IPS-18a (cell line): Measurements from ENCODE around the gene KCNN2.
"Not testable (repeated sequence)": the region's sequence is repeated elsewhere in the genome, so short reads cannot be mapped to it uniquely, and the experiment has no call there.

Experiments used
- H3K27ac ChIP-seq: one replicate; pipeline ENCODE4 v1.5.1; 2013; ENCODE audit warnings: low read length
- H3K27me3 ChIP-seq: one replicate; pipeline ENCODE4 v1.6.1; 2013; ENCODE audit warnings: mild to moderate bottlenecking, low read length; ENCODE audit not compliant: control insufficient read depth, insufficient read depth
- H3K36me3 ChIP-seq: one replicate; pipeline ENCODE4 v1.6.1; 2013; ENCODE audit warnings: low read depth, low read length; ENCODE audit not compliant: control insufficient read depth
- H3K4me1 ChIP-seq: one replicate; pipeline ENCODE4 v1.6.1; 2013; ENCODE audit warnings: low read depth, low read length; ENCODE audit not compliant: control insufficient read depth
- H3K4me3 ChIP-seq: one replicate; pipeline ENCODE4 v1.5.1; 2013; ENCODE audit warnings: low read length
- H3K9ac ChIP-seq: one replicate; pipeline ENCODE4 v1.6.1; 2013; ENCODE audit warnings: mild to moderate bottlenecking, low read length, moderate library complexity
- H3K9me3 ChIP-seq: one replicate; pipeline ENCODE4 v1.6.1; 2013; ENCODE audit warnings: low read depth, low read length; ENCODE audit not compliant: control insufficient read depth

The KCNN2 gene

DNA sequence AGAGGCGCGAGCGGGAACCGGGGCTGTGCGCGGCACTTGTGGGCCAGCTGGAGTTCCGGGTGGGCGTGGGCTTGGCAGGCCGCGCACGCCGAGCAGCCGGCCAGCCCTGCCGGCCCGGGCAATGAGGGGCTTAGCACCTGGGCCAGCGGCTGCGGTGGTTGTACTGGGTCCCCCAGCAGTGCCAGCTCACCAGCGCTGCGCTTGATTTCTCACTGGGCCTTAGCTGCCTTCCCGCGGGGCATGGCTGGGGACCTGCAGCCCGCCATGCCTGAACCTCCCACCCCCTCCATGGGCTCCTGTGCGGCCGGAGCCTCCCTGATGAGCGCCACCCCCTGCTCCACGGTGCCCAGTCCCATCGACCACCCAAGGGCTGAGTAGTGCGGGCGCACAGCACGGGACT is 70.8 kb downstream of the KCNN2 start:
- H3K4me3 ChIP-seq, H3K36me3 ChIP-seq, H3K9me3 ChIP-seq, H3K9ac ChIP-seq, H3K27ac ChIP-seq, H3K27me3 ChIP-seq: not testable (repeated sequence)
- peaks cover 31% of the 10 kb centered on the region for H3K4me1 ChIP-seq

DNA sequence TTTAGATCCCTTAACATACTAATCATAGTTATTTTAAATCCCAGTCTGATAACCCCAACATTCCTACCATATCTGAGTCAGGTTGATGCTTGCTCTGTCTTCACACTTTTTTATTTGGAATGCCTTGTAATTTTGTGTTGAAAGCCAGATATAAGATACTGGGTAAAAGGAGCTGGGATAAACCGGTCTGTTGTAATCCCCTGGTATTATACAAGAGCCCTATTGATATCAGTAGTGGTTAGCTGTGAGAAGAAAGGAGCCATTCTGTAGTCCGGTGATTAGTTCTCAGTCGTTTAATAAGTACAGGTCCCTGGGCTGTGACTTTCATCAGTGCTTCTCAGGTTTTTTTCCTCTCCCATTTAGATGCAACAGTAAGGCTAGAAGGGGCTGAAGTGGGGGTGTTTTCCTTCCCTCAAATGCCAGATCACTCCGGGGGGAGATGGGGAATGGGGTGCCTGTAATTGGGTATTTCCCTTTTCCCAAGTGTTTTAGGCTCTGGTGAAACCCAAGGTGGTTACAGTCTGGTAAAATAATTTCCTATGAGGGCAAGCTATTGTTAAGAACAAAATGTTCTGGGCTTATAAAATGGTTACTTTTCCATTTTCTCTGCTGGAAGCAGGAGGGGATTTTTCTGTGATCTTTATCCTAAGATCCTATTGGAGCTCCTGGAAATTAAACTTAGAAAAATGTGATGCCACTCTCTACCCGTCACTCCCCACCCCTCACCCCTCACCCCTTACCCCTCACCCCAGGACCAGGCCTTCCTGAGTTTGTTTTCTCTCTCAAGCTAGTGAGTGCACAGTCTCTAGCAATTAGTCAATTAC is 72.7 kb downstream of the KCNN2 start:
- H3K4me1 ChIP-seq = peaks cover 32% of the 10 kb centered on the region
- H3K27ac ChIP-seq = no peak overlapping the region
- H3K36me3 ChIP-seq = no peaks in the 10 kb centered on the region
- H3K9me3 ChIP-seq = peaks cover 3% of the 10 kb centered on the region
- H3K9ac ChIP-seq = no peak overlapping the region
- no peaks in the 10 kb centered on the region for H3K27me3 ChIP-seq
- no peak overlapping the region for H3K4me3 ChIP-seq

GRCh38 chr5:114435220-114435481 is 73.3 kb downstream of the KCNN2 start:
- H3K27ac ChIP-seq = no peak overlapping the region
- no peak overlapping the region for H3K4me3 ChIP-seq
- no peaks in the 10 kb centered on the region for H3K36me3 ChIP-seq
- H3K4me1 ChIP-seq = peaks cover 37% of the 10 kb centered on the region
- peaks cover 3% of the 10 kb centered on the region for H3K9me3 ChIP-seq
- no peak overlapping the region for H3K9ac ChIP-seq
- no peaks in the 10 kb centered on the region for H3K27me3 ChIP-seq

DNA sequence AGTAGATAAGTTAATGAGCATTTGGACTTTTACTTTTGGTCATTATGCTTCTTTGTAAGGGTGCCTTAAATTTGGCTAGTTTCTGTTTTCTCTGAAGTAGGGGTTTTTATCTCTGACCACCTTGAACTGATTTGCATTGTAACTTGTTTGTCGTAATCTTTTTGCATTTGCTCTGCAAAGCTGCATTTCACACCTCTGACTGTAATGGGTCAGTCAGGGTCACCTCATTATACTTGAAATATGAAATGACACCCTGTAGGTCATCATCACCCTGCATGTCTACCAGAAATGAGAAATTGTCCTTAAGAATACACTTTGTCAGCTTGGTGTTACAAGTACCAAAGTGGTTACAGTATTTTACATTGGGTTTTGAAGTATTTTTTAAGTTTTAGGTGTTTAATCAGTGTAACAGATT is 74.0 kb downstream of the KCNN2 start:
- H3K27me3 ChIP-seq = no peaks in the 10 kb centered on the region
- H3K36me3 ChIP-seq = no peaks in the 10 kb centered on the region
- H3K9me3 ChIP-seq = peaks cover 3% of the 10 kb centered on the region
- no peak overlapping the region for H3K9ac ChIP-seq
- peaks cover 39% of the 10 kb centered on the region for H3K4me1 ChIP-seq
- no peak overlapping the region for H3K27ac ChIP-seq
- no peak overlapping the region for H3K4me3 ChIP-seq

GRCh38 chr5:114437936-114438335 is 76.1 kb downstream of the KCNN2 start:
- Histone ChIP-seq H3K4me1 (peaks cover 39% of the 10 kb centered on the region), H3K9me3 (no peaks in the 10 kb centered on the region), H3K4me3 (no peak overlapping the region), H3K27me3 (no peaks in the 10 kb centered on the region), H3K36me3 (no peaks in the 10 kb centered on the region), H3K9ac (no peak overlapping the region), H3K27ac (peak overlapping the region; percentile 15)

DNA sequence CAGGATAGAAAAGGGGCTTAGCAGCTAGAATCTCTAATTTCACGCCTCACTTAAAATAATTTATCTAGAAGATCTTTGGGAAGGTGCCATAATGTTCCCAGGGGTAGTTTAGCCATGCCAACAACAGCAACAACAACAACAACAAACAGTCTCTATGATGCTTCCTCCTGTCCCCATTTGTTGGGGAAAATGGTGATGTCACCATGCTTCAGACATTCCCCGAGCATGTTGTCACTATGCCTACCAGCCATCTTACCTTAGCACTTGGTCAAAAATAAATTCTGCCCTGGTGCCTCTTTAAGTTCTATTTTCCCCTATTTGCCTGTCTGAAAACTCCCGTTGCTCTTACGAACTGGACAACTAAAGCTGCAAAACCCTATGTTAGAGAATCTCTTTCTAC is 76.6 kb downstream of the KCNN2 start:
- Histone ChIP-seq H3K9ac (no peak overlapping the region), H3K4me1 (peaks cover 39% of the 10 kb centered on the region), H3K36me3 (no peaks in the 10 kb centered on the region), H3K9me3 (no peaks in the 10 kb centered on the region), H3K27ac (no peak overlapping the region), H3K27me3 (no peaks in the 10 kb centered on the region), H3K4me3 (no peak overlapping the region)

GRCh38 chr5:114447084-114447773 is 85.4 kb downstream of the KCNN2 start:
- H3K27ac ChIP-seq = no peak overlapping the region
- H3K4me3 ChIP-seq = no peak overlapping the region
- peaks cover 24% of the 10 kb centered on the region for H3K4me1 ChIP-seq

GRCh38 chr5:114448481-114448880 is 86.6 kb downstream of the KCNN2 start:
- H3K36me3 ChIP-seq = no peaks in the 10 kb centered on the region
- no peak overlapping the region for H3K9ac ChIP-seq
- H3K9me3 ChIP-seq = no peaks in the 10 kb centered on the region
- no peaks in the 10 kb centered on the region for H3K27me3 ChIP-seq
- H3K4me3 ChIP-seq = no peak overlapping the region
- H3K27ac ChIP-seq = no peak overlapping the region
- peaks cover 29% of the 10 kb centered on the region for H3K4me1 ChIP-seq

More at GRCh38 chr5:114447084-114447773, 85.4 kb downstream of the KCNN2 start:
- Histone ChIP-seq H3K36me3 (no peaks in the 10 kb centered on the region), H3K9me3 (no peaks in the 10 kb centered on the region), H3K9ac (no peak overlapping the region), H3K27me3 (no peaks in the 10 kb centered on the region)

GRCh38 chr5:114449860-114450421 is 88.1 kb downstream of the KCNN2 start:
- Histone ChIP-seq H3K9ac (no peak overlapping the region), H3K36me3 (no peaks in the 10 kb centered on the region), H3K9me3 (no peaks in the 10 kb centered on the region), H3K27me3 (no peaks in the 10 kb centered on the region), H3K4me3 (no peak overlapping the region), H3K4me1 (peaks cover 29% of the 10 kb centered on the region), H3K27ac (no peak overlapping the region)

DNA sequence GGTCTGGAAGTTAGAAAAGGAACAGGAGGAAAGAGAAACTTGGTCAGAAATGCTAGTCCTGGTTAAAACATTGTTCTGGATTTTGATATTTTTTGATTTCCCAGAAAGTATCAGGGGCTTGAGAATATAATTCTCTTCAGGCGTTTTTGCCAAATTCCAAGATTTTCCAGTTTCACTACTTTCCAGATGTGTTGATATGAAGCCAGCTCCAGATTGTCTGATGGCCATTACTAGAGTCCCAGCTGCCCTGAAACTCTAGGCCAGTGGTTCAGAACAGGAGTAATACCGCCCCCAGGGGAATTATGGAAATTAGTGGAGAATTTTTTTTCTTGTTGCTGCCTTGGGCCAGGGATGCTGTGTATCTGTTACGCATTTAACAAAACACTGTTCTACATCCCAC is 88.6 kb downstream of the KCNN2 start:
- Histone ChIP-seq H3K9ac (no peak overlapping the region), H3K27me3 (no peaks in the 10 kb centered on the region), H3K4me3 (no peak overlapping the region)

GRCh38 chr5:114458726-114459125 is 96.9 kb downstream of the KCNN2 start:
- Histone ChIP-seq H3K9ac (no peak overlapping the region), H3K36me3 (peaks cover 5% of the 10 kb centered on the region), H3K27ac (no peak overlapping the region), H3K27me3 (no peaks in the 10 kb centered on the region), H3K4me3 (no peak overlapping the region), H3K4me1 (peaks cover 7% of the 10 kb centered on the region), H3K9me3 (no peaks in the 10 kb centered on the region)

More for the DNA sequence above, 88.6 kb downstream of the KCNN2 start:
- no peak overlapping the region for H3K27ac ChIP-seq
- H3K9me3 ChIP-seq = no peaks in the 10 kb centered on the region
- no peaks in the 10 kb centered on the region for H3K36me3 ChIP-seq
- H3K4me1 ChIP-seq = peaks cover 29% of the 10 kb centered on the region
